Measurements from ENCODE around the gene FRMD1. TPM values are rescaled to one million over a fixed set of nuclear protein-coding genes. Genes with fewer than 3 reads are reported as not detected.

FRMD1 gene
- total RNA-seq, 1 experiment from 2014 or later: not detected

DNA sequence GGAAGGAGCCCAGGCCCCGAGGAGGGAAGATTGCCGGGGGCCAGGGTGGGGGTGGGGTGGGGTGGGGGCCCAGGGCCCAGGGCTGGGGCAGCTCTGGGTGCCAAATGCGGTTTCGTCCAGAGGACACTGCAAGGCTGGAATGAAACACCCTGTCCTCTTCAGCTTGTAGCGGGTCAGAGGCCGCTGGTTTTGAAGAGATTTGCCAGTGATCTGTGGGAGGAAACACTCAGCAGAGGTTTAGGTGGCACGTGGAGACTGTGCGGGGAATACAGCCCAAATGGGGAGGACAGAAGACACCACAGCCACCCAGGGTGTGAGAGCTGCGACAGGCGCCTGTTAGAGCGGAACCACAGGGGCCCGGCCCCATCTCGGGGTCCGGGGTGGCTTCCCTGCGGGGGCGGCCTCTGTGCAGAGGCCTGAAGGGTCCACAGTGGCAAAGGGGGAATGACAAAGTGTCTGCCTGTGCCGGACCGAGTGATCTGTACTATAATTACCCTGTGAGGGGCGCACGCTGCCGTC, 29.2 kb downstream of the FRMD1 start:
- H3K27me3 ChIP-seq (ENCODE audit: insufficient read depth, low read length): no peaks in the 10 kb centered on the region

DNA sequence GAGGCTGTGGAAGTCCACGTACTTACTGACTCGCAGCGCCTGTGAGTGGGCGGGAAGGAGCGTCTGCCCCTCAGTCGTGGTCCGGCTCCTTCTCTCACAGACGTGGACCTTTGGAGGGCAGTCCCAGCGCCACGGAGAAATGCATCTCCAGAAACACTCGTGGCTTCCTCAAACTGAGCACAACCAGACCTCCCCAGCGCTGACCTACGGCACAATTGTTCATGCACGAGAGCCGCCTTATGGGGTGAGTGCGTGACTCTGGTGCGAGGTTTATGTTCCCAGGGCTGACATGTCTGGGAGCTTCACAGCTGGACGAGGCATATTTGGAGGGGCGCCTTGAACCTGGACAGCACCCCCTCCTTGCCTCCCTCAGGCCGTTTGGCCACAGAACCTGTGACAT, 29.7 kb downstream of the FRMD1 start:
- Histone ChIP-seq H3K4me3 (replicated peaks in 1 of 2; ENCODE audit: low read depth in 1 of 2, low read length in 2 of 2) (no peak overlapping the region), H3K9me3 (ENCODE audit: control insufficient read depth in 1 of 2, insufficient read depth in 1 of 2, low read depth in 1 of 2, low read length in 2 of 2) (no peaks in the 10 kb centered on the region), H4K20me1 (ENCODE audit: insufficient read depth) (no peaks in the 10 kb centered on the region), H3K27ac (ENCODE audit: low read depth, low read length) (no peak overlapping the region), H2AFZ (ENCODE audit: low read depth, low read length, poor library complexity, severe bottlenecking) (no peak overlapping the region), H3K27me3 (ENCODE audit: insufficient read depth, low read length) (no peaks in the 10 kb centered on the region), H3K79me2 (ENCODE audit: insufficient read depth, low read length) (no peaks in the 10 kb centered on the region), H3K9ac (ENCODE audit: low read length) (no peak overlapping the region), H3K36me3 (ENCODE audit: control insufficient read depth in 1 of 2, insufficient read depth in 2 of 2, low read length in 2 of 2) (no peaks in the 10 kb centered on the region), H3K4me1 (ENCODE audit: control insufficient read depth in 1 of 2, insufficient read depth in 2 of 2, low read length in 2 of 2) (peaks cover 0 to 4% of the 10 kb centered on the region in 2 experiments; a peak in 1 of 4 replicates), H3K9me2 (ENCODE audit: insufficient read depth) (no peaks in the 10 kb centered on the region), H3K4me2 (ENCODE audit: low read length) (no peak overlapping the region)
- no peak for DNase-seq (ENCODE audit: low read depth, low spot score)
- TF ChIP-seq EGR1 (IDR thresholded peaks at IDR 0.05; ENCODE audit: low read depth): no peak
- TF ChIP-seq, protein P1, sequence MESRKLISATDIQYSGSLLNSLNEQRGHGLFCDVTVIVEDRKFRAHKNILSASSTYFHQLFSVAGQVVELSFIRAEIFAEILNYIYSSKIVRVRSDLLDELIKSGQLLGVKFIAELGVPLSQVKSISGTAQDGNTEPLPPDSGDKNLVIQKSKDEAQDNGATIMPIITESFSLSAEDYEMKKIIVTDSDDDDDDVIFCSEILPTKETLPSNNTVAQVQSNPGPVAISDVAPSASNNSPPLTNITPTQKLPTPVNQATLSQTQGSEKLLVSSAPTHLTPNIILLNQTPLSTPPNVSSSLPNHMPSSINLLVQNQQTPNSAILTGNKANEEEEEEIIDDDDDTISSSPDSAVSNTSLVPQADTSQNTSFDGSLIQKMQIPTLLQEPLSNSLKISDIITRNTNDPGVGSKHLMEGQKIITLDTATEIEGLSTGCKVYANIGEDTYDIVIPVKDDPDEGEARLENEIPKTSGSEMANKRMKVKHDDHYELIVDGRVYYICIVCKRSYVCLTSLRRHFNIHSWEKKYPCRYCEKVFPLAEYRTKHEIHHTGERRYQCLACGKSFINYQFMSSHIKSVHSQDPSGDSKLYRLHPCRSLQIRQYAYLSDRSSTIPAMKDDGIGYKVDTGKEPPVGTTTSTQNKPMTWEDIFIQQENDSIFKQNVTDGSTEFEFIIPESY (IDR thresholded peaks at IDR 0.05; ENCODE audit: extremely low read depth, insufficient replicate concordance, low read length): no peak
- no peak for TF ChIP-seq EZH2 (IDR thresholded peaks at IDR 0.05)
- TF ChIP-seq SP1 (IDR thresholded peaks at IDR 0.05; ENCODE audit: low read depth): no peak
- TF ChIP-seq, protein P2, sequence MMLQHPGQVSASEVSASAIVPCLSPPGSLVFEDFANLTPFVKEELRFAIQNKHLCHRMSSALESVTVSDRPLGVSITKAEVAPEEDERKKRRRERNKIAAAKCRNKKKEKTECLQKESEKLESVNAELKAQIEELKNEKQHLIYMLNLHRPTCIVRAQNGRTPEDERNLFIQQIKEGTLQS (IDR thresholded peaks at IDR 0.05): no peak
- intact Hi-C loops (cut with micrococcal nuclease): no loop called here
- POLR2A ChIA-PET: no interaction called here
- BruUV-seq (replicated peaks): no TSS peak
- no peak for ATAC-seq
- RAD21 ChIA-PET (ENCODE audit: low non-redundant PET in 1 of 2, low total read pairs in 2 of 2, uncharacterized antibody in 2 of 2, unreplicated experiment in 2 of 2): no interaction called here
- CTCF ChIA-PET: no interaction called here

More for the DNA sequence above, 29.2 kb downstream of the FRMD1 start:
- Histone ChIP-seq H3K4me1 (ENCODE audit: control insufficient read depth in 1 of 2, insufficient read depth in 2 of 2, low read length in 2 of 2) (peaks cover 0 to 4% of the 10 kb centered on the region in 2 experiments; a peak in 1 of 4 replicates), H3K4me2 (ENCODE audit: low read length) (no peak overlapping the region), H3K36me3 (ENCODE audit: control insufficient read depth in 1 of 2, insufficient read depth in 2 of 2, low read length in 2 of 2) (no peaks in the 10 kb centered on the region), H2AFZ (ENCODE audit: low read depth, low read length, poor library complexity, severe bottlenecking) (no peak overlapping the region), H3K27ac (ENCODE audit: low read depth, low read length) (no peak overlapping the region), H4K20me1 (ENCODE audit: insufficient read depth) (no peaks in the 10 kb centered on the region), H3K9me2 (ENCODE audit: insufficient read depth) (no peaks in the 10 kb centered on the region), H3K79me2 (ENCODE audit: insufficient read depth, low read length) (no peaks in the 10 kb centered on the region), H3K9me3 (ENCODE audit: control insufficient read depth in 1 of 2, insufficient read depth in 1 of 2, low read depth in 1 of 2, low read length in 2 of 2) (no peaks in the 10 kb centered on the region), H3K4me3 (replicated peaks in 1 of 2; ENCODE audit: low read depth in 1 of 2, low read length in 2 of 2) (no peak overlapping the region), H3K9ac (ENCODE audit: low read length) (no peak overlapping the region)
- ChIA-PET CTCF (no interaction called here), POLR2A (no interaction called here), RAD21 (ENCODE audit: low non-redundant PET in 1 of 2, low total read pairs in 2 of 2, uncharacterized antibody in 2 of 2, unreplicated experiment in 2 of 2) (no interaction called here)
- ATAC-seq (no peak), DNase-seq (ENCODE audit: low read depth, low spot score) (no peak)
- intact Hi-C loops (cut with micrococcal nuclease): no loop called here
- TF ChIP-seq YY1 (IDR thresholded peaks at IDR 0.05; ENCODE audit: extremely low read depth, insufficient replicate concordance, low read depth, low read length) (no peak), JUND (IDR thresholded peaks at IDR 0.05) (no peak), ELF1 (IDR thresholded peaks at IDR 0.05; ENCODE audit: borderline replicate concordance, low read depth) (no peak)
- TF ChIP-seq, protein P1 (IDR thresholded peaks at IDR 0.05; ENCODE audit: extremely low read depth, insufficient replicate concordance, low read length): no peak
- BruUV-seq (replicated peaks): no TSS peak

All from HCT116 (cell line).